Measurements from ENCODE around the gene SUDS3. TPM values are rescaled to one million over a fixed set of nuclear protein-coding genes. Genes with fewer than 3 reads are reported as not detected.

SUDS3 gene
- polyA plus RNA-seq, 1 donor (not counting 4 experiments of a cell fraction or from before 2014, with no cell fraction given) = 32.4 TPM

DNA sequence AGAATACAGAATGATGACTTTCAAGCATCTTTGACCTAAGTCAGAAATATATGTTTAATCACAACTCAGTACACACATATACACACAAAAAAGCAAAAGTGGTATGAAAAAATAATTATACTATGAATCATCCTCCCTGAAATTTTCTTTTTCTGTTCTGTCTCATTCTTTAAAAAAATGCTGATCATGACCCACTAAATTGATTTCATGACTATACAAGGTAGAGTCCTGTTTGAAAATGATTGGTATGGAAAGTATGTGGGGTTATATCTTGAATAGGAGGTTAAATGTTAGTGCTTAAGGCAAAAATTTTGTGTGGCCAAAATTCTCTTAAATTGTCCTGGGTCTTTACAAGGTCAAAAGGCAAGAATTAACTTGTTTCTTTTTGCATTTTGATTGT, 80.4 kb downstream of the SUDS3 start:
- H4K20me1 ChIP-seq (ENCODE audit: control insufficient read depth, extremely low read depth, insufficient read depth, low read length) = no peaks in the 10 kb centered on the region
- no peak for FAIRE-seq
- H3K9me1 ChIP-seq (ENCODE audit: control insufficient read depth, extremely low read depth, insufficient read depth, low read length) = no peaks in the 10 kb centered on the region
- no peak for TF ChIP-seq EZH2 (IDR thresholded peaks at IDR 0.05; ENCODE audit: low read length)
- no peak for TF ChIP-seq CTCF (optimal IDR thresholded peaks at IDR 0.05 in 1 of 3, IDR thresholded peaks at IDR 0.05 in 1 of 3, conservative IDR thresholded peaks at IDR 0.05 in 1 of 3; ENCODE audit: extremely low read depth in 1 of 3, insufficient read depth in 2 of 3, low read length in 3 of 3)
- H2AFZ ChIP-seq (ENCODE audit: control insufficient read depth, low read length) = no peak overlapping the region
- H3K27me3 ChIP-seq (ENCODE audit: control insufficient read depth, extremely low read depth, insufficient read depth, low read length) = no peaks in the 10 kb centered on the region
- no peaks in the 10 kb centered on the region for H3K36me3 ChIP-seq (ENCODE audit: control insufficient read depth in 2 of 2, extremely low read depth in 1 of 2, insufficient read depth in 2 of 2, low read length in 2 of 2)
- H3K4me2 ChIP-seq (ENCODE audit: control insufficient read depth, extremely low read depth, insufficient read depth, low read depth, low read length) = no peak overlapping the region
- no peak for DNase-seq (ENCODE audit: low read depth, low spot score)
- H3K27ac ChIP-seq (ENCODE audit: control insufficient read depth, insufficient read depth, low read length) = no peak overlapping the region
- H3K9me3 ChIP-seq (ENCODE audit: control insufficient read depth, low read depth, low read length) = no peaks in the 10 kb centered on the region
- H3K4me1 ChIP-seq (ENCODE audit: control insufficient read depth, extremely low read depth, insufficient read depth, low read length) = no peaks in the 10 kb centered on the region
- dilution Hi-C loops (cut with MboI; ENCODE audit: extremely low pct_ligation_motif_present, low sequenced_read_pairs) = no loop called here
- no peak overlapping the region for H3K4me3 ChIP-seq (ENCODE audit: control insufficient read depth in 2 of 3, extremely low read depth in 1 of 3, insufficient read depth in 2 of 3, low read depth in 1 of 3, low read length in 3 of 3)
- H3K9ac ChIP-seq (ENCODE audit: control insufficient read depth, extremely low read depth, insufficient read depth, low read length) = no peak overlapping the region
- no peaks in the 10 kb centered on the region for H3K79me2 ChIP-seq (ENCODE audit: control insufficient read depth, insufficient read depth, low read length)

- no peak for DNase-seq (ENCODE audit: low read depth, low spot score)
- Histone ChIP-seq H3K79me2 (ENCODE audit: control insufficient read depth, insufficient read depth, low read length) (no peaks in the 10 kb centered on the region), H2AFZ (ENCODE audit: control insufficient read depth, low read length) (no peak overlapping the region), H3K4me3 (ENCODE audit: control insufficient read depth in 2 of 3, extremely low read depth in 1 of 3, insufficient read depth in 2 of 3, low read depth in 1 of 3, low read length in 3 of 3) (no peak overlapping the region), H3K9me3 (ENCODE audit: control insufficient read depth, low read depth, low read length) (no peaks in the 10 kb centered on the region), H3K36me3 (ENCODE audit: control insufficient read depth in 2 of 2, extremely low read depth in 1 of 2, insufficient read depth in 2 of 2, low read length in 2 of 2) (no peaks in the 10 kb centered on the region), H3K27ac (ENCODE audit: control insufficient read depth, insufficient read depth, low read length) (no peak overlapping the region), H4K20me1 (ENCODE audit: control insufficient read depth, extremely low read depth, insufficient read depth, low read length) (no peaks in the 10 kb centered on the region), H3K27me3 (ENCODE audit: control insufficient read depth, extremely low read depth, insufficient read depth, low read length) (no peaks in the 10 kb centered on the region), H3K4me2 (ENCODE audit: control insufficient read depth, extremely low read depth, insufficient read depth, low read depth, low read length) (no peak overlapping the region), H3K9me1 (ENCODE audit: control insufficient read depth, extremely low read depth, insufficient read depth, low read length) (no peaks in the 10 kb centered on the region), H3K9ac (ENCODE audit: control insufficient read depth, extremely low read depth, insufficient read depth, low read length) (no peak overlapping the region), H3K4me1 (ENCODE audit: control insufficient read depth, extremely low read depth, insufficient read depth, low read length) (no peaks in the 10 kb centered on the region)
- dilution Hi-C loops (cut with MboI; ENCODE audit: extremely low pct_ligation_motif_present, low sequenced_read_pairs) = no loop called here
- TF ChIP-seq CTCF (optimal IDR thresholded peaks at IDR 0.05 in 1 of 3, IDR thresholded peaks at IDR 0.05 in 1 of 3, conservative IDR thresholded peaks at IDR 0.05 in 1 of 3; ENCODE audit: extremely low read depth in 1 of 3, insufficient read depth in 2 of 3, low read length in 3 of 3) (no peak), EZH2 (IDR thresholded peaks at IDR 0.05; ENCODE audit: low read length) (no peak)
- no peak for FAIRE-seq
Measured at GRCh38 chr12:118459110-118459509, 82.8 kb downstream of the SUDS3 start.

Data from keratinocyte (primary cell).